GM21526 (cell line): ENCODE measurements around the gene GET3.
"Not testable (repeated sequence)": the region's sequence is repeated elsewhere in the genome, so short reads cannot be mapped to it uniquely, and the experiment has no call there.

Experiments used
- ATAC-seq: cut with Tn5 transposase; IDR thresholded peaks from one replicate; pipeline ENCODE4 v1.9.1; 2021; ENCODE audit warnings: moderate library complexity; ENCODE audit not compliant: unreplicated experiment, low FRiP score

Gene GET3

DNA sequence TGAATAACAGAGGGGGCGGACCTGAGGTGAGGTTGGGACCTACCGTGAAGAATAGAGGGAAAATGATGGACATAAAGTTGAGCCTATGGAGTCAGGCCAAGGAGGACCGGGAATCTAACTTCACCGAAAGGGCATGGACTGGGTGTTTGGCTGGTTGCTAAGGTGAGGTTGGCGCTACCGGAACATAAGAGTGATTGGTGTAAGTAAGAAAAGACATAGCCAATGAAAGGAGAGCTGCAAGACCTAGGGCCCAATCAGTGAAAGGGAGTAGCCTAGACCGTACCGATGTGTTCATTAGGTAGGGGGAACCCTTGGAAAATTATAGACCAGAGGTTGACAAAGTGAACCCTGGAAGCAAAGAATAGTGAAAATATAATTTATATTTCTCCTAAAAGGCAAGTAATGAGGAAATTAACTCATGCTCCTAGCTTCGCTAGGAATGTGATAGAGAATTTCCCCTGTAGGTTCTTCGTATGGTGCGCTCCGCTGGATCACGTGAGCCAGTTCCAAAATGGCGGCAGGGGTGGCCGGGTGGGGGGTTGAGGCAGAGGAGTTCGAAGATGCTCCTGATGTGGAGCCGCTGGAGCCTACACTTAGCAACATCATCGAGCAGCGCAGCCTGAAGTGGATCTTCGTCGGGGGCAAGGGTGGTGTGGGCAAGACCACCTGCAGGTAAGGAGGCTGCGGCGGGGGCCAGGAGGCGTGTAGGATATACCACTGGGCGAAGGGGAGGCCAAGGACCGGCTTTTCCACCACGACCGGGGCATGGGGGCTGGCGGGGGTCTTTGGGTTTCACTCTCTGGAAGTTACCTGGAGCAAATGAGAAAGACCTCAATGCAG is at the start of gene GET3:
GET3 (plus strand) TSS at position 503 of the 840 bp plus-strand sequence; CDS start at position 512, 9 bp downstream.
- ATAC-seq = peak; percentile 54

DNA sequence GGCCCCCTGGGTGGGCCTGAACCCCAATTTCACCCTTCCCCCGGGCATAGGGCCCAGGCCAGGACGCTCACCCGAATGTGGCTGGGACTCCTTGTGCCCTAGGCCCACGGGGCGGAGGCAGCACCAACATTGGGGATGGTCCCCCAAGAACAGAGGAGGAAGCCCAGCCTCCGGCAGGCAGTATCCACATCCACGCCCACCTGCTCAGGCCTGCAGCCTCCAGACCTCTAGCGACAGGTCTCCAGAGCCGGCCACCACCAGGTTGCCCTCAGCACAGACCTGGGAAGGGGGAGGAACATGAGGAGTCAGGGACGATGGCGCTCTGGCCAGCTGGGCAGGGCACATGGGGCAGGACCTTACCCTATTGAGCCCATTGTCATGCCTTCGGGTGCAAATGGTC is 48.3 kb upstream of the GET3 start:
- ATAC-seq = no peak

DNA sequence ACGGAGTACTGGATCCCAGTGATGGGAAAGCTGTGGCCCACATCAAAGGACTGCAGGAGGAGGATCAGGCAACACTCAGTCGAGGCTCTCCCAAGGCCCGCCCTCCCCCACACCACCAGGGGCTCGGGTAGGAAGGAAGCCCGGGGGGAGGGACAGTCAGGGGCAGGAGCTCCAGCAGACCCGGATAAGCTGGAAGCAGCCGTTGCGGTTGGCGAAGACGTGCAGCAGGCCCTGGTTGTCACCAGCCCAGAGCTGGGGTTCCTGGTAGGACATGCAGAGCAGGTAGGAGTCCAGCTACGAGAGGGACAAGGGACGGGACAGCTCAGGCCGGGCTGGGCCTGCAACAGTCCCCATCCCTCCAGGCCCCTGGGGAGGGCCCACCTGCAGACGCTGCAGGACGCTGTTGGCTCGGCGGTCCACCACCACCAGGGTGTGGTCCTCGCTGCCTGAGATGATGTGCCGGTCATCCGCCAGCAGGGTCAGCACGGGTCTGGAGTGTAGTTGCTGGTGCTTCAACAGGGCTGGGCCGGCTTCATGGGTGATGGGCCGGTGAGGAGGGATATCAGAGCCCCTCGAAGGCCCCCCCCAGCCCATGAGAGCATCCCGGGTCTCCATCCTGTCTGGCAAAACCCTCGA is 47.6 kb upstream of the GET3 start:
- ATAC-seq = no peak

DNA sequence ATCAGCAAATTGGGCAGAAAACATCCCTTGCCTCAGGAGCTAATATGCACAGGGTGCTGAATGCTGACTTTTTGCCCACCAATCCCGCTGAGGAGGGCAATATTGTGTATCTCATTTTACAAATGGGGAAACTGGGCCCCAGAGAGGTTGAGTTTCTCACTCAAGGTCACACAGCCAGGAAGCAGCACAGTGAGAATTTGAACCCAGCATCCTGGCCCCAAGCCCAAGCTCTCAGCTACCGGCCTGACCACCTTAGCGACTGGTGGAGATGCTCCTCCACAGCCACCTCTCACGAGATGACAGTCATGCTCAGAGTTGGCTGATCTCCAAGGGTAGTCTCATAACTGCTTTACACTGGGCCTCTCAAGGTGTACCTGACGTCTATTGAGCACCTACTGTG is 44.3 kb upstream of the GET3 start:
- ATAC-seq = no peak

DNA sequence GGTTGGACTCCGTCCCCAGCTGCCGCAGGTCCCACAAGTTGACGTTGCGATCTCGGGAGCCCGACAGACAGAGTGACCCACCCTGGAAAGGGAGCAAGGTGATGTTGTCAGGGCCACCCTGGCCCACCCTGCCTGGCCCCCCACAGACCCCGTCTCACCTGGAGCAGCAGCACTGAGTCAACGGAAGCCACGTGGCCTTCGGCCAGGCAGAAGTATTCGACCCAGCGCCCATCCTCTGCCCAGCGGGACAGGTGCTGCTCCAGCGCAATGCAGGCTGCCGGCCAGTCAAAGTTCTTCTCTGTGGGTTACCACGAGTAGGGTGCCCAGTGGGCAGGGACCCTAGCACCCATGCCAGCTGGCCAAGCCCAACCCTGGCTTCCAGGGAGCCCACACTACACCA is 42.7 kb upstream of the GET3 start:
- ATAC-seq = no peak

DNA sequence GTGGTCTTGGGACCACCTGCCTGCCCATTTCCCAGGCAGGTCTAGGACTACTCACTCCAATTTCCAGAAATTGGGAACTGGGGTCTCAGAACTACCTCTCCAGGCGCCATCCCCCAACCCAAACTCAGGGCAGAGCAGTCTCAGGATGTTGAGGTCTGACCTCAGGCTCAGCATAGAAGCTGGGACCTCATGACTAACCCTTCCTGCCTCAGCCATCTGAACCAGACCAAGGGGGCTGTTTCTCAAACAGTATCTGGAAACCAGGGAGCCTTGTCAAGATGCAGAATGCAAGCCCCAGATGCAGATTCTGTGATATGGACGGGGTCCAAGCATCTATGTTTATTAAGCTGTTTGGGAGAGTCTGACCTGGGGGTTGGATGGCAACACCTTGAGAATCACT is 42.2 kb upstream of the GET3 start:
- no peak for ATAC-seq

DNA sequence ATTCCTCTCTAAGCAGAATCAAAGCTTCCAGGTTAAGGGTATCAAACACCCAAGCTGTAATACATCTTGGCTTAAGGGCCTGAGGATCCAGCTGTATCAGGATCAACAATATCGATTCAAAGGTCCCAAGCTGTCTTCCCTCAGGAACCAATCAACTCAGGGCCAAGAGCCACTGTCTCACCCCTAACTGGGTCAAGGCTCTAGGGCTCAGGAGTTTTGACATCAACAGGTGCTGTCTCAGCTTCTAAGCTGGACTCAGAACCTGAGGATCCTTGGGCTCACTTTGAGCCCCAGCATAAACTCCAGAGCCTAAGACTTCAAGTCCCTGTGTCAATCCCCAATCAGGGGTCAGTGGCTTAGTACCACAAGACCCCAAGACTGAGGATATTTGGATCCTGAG is 41.8 kb upstream of the GET3 start:
- ATAC-seq = no peak

DNA sequence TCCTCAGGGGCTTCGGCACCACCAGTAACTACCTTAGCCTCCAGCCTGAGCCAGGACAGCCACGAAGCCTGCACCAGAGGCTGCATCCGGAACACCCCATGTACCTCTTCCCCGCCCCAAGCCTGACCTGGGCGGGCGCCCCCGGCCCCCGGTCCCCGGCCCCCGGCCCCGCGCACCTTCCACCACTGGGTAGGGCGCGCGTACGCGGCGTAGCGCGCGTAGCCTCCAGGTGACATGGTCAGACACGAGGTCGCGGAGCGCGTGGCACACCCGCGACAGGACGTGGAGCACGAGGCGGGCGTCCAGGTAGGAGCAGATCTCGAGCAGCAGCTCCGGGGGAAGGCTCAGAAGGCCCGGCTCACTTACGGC is 41.3 kb upstream of the GET3 start:
- ATAC-seq = peak; percentile 22

DNA sequence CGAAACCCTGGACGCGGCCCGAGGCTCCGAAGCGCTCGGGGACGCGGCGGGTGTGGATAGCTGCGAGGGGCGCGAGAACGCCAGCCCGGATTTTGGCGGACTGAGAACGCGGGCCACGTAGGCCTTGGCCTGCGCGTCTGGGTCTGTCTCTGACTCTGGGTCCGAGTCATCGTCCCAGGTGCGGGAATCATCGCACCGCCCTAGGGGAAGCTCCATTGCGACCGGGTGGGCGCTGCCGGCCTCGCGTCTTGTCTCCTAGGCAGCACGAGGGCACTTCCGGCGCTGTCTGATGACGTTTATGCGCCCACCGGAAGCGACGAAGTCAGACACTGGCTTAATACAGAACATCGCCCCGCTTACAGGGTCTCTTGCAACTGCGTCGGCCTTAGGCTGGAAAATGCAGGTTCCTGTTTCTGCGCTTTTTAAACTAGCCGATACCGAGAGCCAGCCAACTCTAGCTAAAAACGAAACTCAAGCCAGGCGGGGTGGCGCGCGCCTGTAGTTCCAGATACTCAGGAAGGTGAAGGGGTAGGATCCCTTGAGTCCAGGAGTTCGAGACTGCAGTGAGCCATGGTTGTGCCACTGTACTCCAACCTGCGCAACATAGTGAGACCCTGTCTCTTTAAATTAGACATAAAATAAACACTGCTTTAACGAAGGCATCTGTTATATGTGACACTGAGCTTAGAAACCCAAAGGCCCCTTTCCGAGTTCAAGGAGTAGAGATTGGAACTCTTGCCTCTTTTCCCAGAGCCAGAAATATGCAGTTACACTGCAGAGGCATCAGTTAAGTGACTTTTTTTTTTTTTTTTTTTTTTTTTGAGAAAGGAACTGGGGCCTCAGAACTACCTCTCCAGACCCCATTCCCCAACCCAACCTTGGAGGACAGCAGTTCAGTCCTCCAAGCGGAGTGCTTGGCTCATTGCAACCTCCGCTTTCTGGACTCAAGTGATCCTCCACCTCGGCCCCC is 40.6 kb upstream of the GET3 start, which contains the start of gene FBXW9:
FBXW9 (minus strand) TSS at position 266 of the 970 bp plus-strand sequence; CDS start at position 216, 50 bp downstream.
- peak; percentile 59 for ATAC-seq

DNA sequence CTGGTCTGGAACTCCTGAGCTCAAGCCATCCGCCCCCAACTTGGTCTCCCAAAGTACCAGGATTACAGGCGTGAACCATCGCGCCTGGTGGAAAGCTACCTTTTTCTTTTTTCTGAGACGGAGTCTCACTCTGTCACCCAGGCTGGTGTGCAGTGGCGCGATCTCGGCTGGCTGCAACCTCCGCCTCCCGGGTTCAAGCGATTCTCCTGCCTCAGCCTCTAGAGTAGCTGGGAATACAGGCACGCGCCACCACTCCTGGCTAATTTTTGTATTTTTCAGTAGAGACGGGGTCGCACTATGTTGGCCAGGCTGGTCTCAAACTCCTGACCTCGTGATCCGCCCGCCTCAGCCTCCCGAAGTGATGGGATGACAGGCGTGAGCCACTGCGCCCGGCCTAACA is 39.9 kb upstream of the GET3 start:
- not testable (repeated sequence) for ATAC-seq

DNA sequence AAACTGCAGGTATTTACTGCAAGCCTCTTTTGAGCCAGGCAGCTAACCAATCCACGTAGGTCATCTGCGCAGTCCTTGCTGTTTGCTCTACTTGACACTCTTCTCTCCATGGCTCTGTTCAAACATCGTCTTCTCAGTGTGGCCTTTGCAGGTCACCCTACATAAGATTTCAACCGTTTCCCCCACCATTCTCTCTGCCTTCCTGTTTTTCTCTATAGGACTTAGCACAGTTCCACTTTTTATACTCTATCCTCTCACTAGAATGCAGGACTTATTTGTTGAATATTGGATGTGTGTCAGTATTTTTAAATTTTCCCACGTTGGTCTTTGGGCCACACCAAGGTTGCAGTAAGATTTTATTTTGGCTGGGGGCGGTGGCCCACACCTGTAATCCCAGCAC is 39.2 kb upstream of the GET3 start:
- ATAC-seq = no peak

DNA sequence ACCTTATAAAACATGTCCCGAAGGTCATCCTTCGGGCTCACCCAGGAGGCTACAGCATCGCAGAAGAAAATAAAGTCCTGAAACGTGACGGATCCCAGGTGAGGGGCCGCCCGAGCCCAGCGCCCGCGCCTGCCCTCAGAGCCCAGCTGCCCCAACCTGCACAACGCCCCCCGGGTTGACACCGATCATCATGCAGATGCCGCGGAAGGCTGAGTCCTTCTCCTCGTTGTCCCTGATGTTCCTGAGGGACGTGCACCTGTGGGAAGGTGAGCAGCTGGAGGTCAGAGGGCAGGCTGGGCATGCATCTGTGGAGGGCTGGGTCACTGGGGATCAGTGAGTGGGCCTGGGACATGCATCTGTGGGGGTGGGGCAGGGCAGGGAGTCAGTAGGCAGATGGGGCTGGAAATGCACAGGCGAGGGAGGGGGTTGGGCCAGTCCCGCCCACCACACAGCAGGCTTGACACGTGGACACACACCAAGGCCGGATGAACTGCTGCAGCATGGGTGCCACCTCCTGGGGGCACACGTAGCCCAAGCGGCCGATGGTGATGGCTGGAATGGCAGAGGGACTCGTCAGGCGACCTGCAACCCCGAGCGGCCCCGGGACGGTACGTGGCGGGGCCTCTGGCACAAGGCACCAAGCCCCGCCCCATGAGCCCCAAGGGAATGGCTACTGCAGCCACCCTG is 35.6 kb upstream of the GET3 start:
- no peak for ATAC-seq

DNA sequence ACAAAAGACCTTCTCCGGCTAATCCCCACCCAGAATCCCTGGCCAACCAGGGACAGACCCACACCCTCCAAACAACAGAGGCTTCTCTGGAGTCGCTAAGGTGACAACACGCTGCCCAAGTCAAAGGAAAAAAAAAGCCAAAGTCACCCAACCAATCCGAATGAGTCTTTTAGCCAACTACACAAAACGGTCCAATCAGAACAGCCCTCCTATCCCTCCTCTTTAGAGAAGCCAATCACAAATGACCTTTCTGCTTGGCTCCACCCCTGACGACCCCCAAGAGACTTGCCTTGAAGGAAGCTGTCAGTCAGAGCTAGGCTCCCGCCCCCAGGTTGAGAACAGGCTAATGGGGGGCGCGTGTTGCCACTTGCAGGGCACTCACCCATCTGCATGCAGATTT is 34.3 kb upstream of the GET3 start:
- ATAC-seq = no peak

DNA sequence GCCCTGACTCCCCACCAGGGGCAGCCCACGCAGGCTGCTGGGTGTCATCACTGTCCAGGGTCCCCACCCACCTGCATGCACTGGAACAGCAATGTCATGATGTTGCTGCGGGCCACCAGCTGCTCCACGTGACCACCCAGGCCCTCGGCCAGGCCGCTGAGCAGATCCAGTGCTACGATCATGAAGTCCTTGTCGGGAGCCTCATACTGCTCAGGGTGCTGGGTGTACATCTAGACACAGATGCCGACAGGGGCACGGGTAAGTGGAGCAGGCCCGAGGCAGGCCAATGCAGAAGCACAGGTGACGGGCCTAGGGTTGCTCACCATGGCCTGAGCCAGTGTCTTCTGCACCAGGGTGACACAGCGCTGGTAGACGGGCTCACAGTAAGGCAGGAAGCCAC is 32.1 kb upstream of the GET3 start:
- no peak for ATAC-seq

DNA sequence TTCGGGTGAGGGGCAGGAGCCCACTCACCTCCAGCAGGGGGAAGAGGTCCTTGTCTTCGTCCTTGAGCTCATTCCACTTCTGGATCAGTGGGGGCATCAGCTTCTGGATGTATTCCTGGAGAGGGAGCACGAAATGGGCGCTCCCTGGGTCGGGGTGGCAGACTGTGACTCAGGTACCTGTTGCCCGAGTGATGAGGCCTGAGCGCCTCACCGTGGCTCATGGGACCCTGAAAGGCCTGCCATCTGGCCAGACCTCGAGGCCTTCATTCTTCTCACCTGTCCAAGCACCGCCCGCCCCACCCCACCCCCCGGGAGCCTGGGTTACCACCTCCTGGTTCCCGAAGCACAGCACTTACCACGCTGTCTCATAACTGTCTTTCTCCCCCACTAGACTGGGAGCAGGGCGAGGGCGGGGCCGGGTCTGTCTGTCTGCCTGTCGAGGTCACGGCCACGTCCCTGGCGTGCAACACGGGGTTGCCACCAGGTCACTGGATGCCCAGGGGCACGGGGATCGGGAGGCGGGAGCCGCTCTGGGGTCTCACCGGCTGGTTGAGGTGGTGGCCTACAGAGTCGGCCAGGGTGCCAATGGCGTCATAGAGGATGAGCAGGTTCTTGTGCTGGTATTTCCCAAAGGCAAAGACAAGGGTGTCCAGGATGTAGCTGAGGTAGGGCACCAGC is 31.5 kb upstream of the GET3 start:
- no peak for ATAC-seq

DNA sequence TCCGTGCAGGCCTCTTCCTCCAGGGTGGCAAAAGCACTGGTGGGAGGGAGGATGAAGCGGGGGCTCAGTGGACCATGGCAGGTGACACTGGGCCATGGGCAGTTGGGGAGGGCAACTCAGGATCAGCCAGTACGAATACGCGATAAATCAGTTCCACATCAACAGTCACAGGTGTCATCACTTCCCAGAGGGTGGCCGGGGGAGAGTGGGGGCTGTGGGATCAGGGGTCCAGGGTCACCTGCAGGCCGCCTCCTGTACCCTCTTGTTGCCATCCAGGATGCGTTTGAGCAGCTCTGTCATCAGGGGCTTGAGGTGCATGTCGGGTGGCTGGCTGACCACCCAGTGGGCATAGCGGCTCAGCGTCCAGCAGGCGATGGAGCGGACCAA is 31.0 kb upstream of the GET3 start:
- no peak for ATAC-seq

DNA sequence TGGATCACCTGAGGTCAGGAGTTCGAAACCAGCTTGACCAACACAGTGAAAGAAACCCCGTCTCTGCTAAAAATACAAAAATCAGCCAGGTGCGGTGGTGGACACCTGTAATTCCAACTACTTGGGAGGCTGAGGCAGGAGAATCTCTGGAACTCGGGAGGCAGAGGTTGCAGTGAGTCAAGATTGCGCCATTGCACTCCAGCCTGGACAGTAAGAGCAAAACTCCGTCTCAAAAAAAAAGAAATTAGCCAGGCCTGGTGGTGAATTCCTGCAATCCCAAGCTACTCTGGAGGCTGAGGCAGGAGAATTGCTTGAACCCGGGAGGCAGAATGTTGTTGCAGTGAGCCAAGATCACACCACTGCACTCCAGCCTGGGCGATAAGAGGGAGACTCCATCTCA is 28.7 kb upstream of the GET3 start:
- ATAC-seq = no peak

DNA sequence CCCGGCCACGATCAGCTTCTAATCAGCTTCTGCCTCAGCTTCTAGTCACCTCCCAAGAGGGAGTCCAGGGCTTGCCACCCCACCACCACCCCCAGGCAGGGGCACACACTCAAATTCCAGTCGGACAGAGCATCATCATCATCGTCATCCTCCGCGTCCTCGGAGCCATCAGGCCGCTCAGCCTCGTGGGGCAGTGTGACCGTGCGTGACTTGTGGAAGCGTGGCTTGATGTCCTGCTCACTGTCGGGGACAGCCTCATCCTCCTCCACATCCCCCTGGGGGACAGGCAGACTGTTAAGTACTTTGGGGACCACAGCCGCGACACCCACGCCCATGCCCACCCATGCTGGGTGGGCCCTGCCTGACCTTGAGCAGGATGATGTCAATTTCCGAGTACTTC is 26.1 kb upstream of the GET3 start:
- ATAC-seq = no peak

DNA sequence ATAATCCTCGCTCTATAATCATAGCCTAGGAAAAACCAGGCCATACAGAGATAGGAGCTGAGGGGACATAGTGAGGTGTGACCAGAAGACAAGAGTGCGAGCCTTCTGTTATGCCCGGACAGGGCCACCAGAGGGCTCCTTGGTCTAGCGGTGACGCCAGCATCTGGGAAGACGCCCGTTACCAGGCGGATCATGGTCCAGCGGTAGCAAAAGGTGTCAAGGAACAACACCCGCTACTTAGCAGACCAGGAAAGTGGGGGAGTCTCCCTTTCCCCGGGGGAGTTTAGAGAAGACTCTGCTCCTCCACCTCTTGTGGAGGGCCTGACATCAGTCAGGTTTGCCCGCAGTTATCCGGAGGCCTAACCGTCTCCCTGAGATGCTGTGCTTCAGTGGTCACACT is 25.2 kb upstream of the GET3 start:
- ATAC-seq = not testable (repeated sequence)

DNA sequence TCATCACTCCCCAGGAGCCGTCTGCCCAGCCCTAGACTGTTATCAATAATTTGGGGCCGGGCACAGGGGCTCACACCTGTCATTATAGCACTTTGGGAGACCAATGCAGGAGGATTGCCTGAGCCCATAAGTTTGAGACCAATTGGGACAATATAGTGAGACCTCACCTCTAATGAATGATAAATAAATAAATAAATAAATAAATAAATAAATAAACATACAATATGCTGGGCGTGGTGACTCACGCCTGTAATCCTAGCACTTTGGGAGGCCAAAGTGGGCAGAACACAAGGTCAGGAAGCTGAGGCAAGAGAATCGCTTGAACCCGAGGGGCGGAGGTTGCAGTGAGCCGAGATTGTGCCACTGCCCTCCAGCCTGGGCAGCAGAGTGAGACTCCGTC is 24.0 kb upstream of the GET3 start:
- ATAC-seq = not testable (repeated sequence)
